Breast epithelium (tissue), 4 donors: Measurements from ENCODE around the gene DDX31. TPM values are rescaled to one million over a fixed set of nuclear protein-coding genes. Genes with fewer than 3 reads are reported as not detected.

Source experiments
- DNase-seq, 2 donors: peaks; one replicate each; pipeline ENCODE4 v3.0.0-alpha.2; 2019; ENCODE audit warnings: low spot score in 2 of 2
- H3K27ac ChIP-seq, 2 donors: fragments of 200-600 bp; sonication (generic) in 1 of 2; one replicate each; pipeline ENCODE4 v1.5.1; 2016 to 2019; ENCODE audit warnings: mild to moderate bottlenecking in 1 of 2
- H3K27me3 ChIP-seq, 2 donors: fragments of 200-600 bp; sonication (generic) in 1 of 2; one replicate each; pipeline versions ENCODE4 v1.5.1 to v1.6.0; 2017 to 2019; ENCODE audit warnings: control low read depth in 1 of 2, mild to moderate bottlenecking in 1 of 2
- H3K36me3 ChIP-seq: fragments of 200-600 bp; one replicate; pipeline ENCODE4 v1.5.1; 2019
- H3K4me1 ChIP-seq, 2 donors: fragments of 200-600 bp; sonication (generic); one replicate each; pipeline ENCODE4 v1.5.1; 2016 to 2019; ENCODE audit warnings: control low read depth in 1 of 2
- H3K4me3 ChIP-seq, 3 donors: fragments of 200-600 bp; sonication (generic); 1 replicate in 2 of 3; 2 replicates in 1 of 3; pipeline ENCODE4 v1.5.1; 2016 to 2019; ENCODE audit warnings: mild to moderate bottlenecking in 3 of 3, moderate library complexity in 2 of 3
- H3K9me3 ChIP-seq, 2 donors: fragments of 200-600 bp; sonication (generic) in 1 of 2; one replicate each; pipeline ENCODE4 v1.5.1; 2016 to 2019; ENCODE audit warnings: control low read depth in 1 of 2
- CTCF ChIP-seq, 3 donors: fragments of 450-650 bp; IDR thresholded peaks; one replicate each; pipeline ENCODE4 v1.5.1; 2016 to 2017; ENCODE audit warnings: antibody characterized with exemption in 3 of 3, mild to moderate bottlenecking in 3 of 3, moderate library complexity in 3 of 3
- POLR2A ChIP-seq: fragments of 450-650 bp; IDR thresholded peaks from one replicate; pipeline ENCODE4 v1.6.1; 2016; ENCODE audit warnings: antibody characterized with exemption, mild to moderate bottlenecking, moderate library complexity
- POLR2AphosphoS5 ChIP-seq, 3 donors: sonication (generic); formaldehyde crosslinking; IDR thresholded peaks; one replicate each; pipeline ENCODE4 v1.6.1; 2017; ENCODE audit warnings: antibody characterized with exemption in 3 of 3
- intact Hi-C: fragments of 100-400 bp; cut with DNase I; formaldehyde crosslinking; loops from one replicate; pipeline ENCODE4 v1.15.1; 2023; ENCODE audit warnings: low total_unique reads
- total RNA-seq, 3 donors: library from RNA; depleted of rRNA; stranded (reverse); fragments of >200 nt; gene quantifications; one replicate each; pipeline ENCODE4 v1.1.0, GENCODE V29; 2016

Gene DDX31
- total RNA-seq, 3 donors from 2014 or later: 10.2 to 23.6 (median 19.0) TPM

- intact Hi-C loops: no loop called here
- Histone ChIP-seq H3K27me3 (no peaks in the 10 kb centered on the region), H3K4me1 (no peaks in the 10 kb centered on the region), H3K36me3 (peaks cover 8% of the 10 kb centered on the region), H3K4me3 (no peak overlapping the region), H3K27ac (no peak overlapping the region), H3K9me3 (no peaks in the 10 kb centered on the region)
- TF ChIP-seq POLR2A: no peak
- no peak for TF ChIP-seq CTCF (IDR thresholded peaks at IDR 0.05)
- no peak for TF ChIP-seq POLR2AphosphoS5 (IDR thresholded peaks at IDR 0.05)
- DNase-seq: no peak
These were observed 21.5 kb downstream of the DDX31 start for GRCh38 chr9:132648283-132648682.

DNA sequence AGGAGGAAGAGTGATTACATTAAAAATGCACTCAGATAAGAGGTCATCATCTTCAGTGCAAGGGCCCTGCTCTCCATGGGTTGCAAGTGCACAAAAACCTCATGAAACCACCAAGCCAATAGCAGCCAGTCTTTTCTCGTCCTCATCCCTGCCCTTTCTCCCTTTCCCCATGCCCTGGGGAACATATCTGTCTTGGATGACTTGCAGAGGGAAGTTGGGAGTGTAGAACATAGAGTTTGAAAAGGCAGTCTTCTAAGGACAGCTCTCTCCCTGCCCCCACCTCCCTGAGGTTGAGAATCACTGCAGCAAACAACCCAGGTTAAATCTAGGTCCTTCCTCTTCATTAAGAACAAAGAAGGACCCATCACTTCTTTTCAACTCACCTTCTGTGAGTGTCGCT lies 22.0 kb downstream of the DDX31 start:
- Histone ChIP-seq H3K4me1 (no peaks in the 10 kb centered on the region), H3K27ac (no peak overlapping the region), H3K4me3 (no peak overlapping the region), H3K36me3 (peaks cover 8% of the 10 kb centered on the region), H3K27me3 (no peaks in the 10 kb centered on the region), H3K9me3 (no peaks in the 10 kb centered on the region)
- no peak for DNase-seq
- TF ChIP-seq CTCF (IDR thresholded peaks at IDR 0.05) (no peak), POLR2AphosphoS5 (IDR thresholded peaks at IDR 0.05) (no peak), POLR2A (no peak)
- intact Hi-C loops: no loop called here

- intact Hi-C loops: no loop called here
- H3K27me3 ChIP-seq: no peaks in the 10 kb centered on the region
- H3K36me3 ChIP-seq: peaks cover 8% of the 10 kb centered on the region
- no peak for DNase-seq
- no peak overlapping the region for H3K4me3 ChIP-seq
- no peaks in the 10 kb centered on the region for H3K9me3 ChIP-seq
- H3K27ac ChIP-seq: no peak overlapping the region
- no peak for TF ChIP-seq CTCF (IDR thresholded peaks at IDR 0.05)
- no peak for TF ChIP-seq POLR2A
- no peak for TF ChIP-seq POLR2AphosphoS5 (IDR thresholded peaks at IDR 0.05)
- no peaks in the 10 kb centered on the region for H3K4me1 ChIP-seq
These were observed 22.4 kb downstream of the DDX31 start for GRCh38 chr9:132647355-132647754.

DNA sequence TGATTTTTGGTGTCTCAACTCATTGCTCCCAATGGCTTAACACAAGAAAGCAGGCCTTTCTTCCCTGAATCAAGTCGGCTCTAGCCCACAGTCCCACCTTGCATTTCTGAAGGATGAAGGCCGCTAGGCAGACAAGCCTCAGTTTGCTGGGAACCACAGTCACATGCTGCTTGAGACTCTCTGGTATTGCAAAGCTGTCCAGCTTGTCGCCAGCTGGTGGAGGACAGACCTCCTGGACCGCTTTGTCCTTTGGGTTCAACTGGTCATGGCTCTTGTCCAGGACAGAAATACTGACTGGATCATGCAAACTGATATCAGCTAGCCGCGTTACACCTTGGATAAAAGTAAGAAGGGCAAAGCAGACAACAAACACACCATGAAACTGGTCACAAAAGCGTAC lies 23.1 kb downstream of the DDX31 start:
- Histone ChIP-seq H3K27ac (no peak overlapping the region), H3K4me3 (no peak overlapping the region), H3K9me3 (no peaks in the 10 kb centered on the region), H3K27me3 (no peaks in the 10 kb centered on the region), H3K4me1 (no peaks in the 10 kb centered on the region), H3K36me3 (peaks cover 8% of the 10 kb centered on the region)
- no peak for DNase-seq
- intact Hi-C loops: no loop called here
- TF ChIP-seq POLR2AphosphoS5 (IDR thresholded peaks at IDR 0.05) (no peak), CTCF (IDR thresholded peaks at IDR 0.05) (no peak), POLR2A (no peak)

- TF ChIP-seq CTCF (IDR thresholded peaks at IDR 0.05) (no peak), POLR2AphosphoS5 (IDR thresholded peaks at IDR 0.05) (no peak), POLR2A (no peak)
- H3K27ac ChIP-seq: no peak overlapping the region
- intact Hi-C loops: no loop called here
- DNase-seq: no peak
- no peak overlapping the region for H3K4me3 ChIP-seq
- no peaks in the 10 kb centered on the region for H3K27me3 ChIP-seq
- no peaks in the 10 kb centered on the region for H3K9me3 ChIP-seq
- H3K4me1 ChIP-seq: no peaks in the 10 kb centered on the region
- peaks cover 8% of the 10 kb centered on the region for H3K36me3 ChIP-seq
These were observed 24.1 kb downstream of the DDX31 start for GRCh38 chr9:132645711-132646110.
